HG02678 (cell line): Measurements from ENCODE around the gene GNGT2.

Experiments
- ATAC-seq: cut with Tn5 transposase; IDR thresholded peaks from one replicate; pipeline ENCODE4 v1.9.1; 2021; ENCODE audit warnings: mild to moderate bottlenecking, moderate library complexity; ENCODE audit not compliant: unreplicated experiment

The GNGT2 gene

DNA sequence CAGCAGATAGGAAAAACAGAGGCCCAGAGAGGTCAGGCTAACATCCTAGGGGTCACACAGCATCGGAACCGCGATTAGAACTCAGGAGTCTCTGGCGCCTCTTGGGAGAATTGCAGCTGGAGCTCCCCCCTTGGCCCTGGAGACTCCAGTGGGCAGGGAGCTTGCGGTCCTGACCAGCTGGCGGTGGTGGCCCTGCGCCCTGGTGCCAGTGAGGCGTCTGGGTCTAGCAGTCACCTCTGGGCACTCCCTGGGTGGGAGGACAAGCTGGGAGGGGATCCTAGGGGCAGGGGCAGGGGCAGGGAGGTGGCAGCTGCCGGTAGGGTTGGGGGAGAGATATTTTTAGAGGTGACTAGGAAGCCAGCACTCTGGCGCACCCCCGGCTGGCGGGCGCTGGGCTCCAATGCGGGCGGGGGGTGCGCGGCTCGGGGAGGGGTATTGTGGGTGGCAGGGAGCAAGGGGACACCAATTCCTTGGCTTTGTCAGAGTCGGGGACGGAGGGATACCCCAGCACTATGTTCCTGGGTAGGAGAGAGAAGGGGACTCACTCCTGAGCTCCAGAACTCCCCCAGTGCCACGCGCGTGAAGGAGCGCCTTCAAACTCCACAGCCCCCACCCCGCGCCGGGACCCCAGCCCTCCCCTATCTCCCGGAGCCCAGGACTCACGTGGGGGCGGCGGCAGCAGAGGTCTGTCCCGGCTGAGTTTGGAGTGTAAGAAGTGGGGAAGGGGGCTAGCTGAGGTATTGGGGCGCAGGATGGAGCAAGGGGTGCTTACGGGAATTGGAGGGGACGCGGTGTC, 19.6 kb upstream of the GNGT2 start:
- no peak for ATAC-seq

DNA sequence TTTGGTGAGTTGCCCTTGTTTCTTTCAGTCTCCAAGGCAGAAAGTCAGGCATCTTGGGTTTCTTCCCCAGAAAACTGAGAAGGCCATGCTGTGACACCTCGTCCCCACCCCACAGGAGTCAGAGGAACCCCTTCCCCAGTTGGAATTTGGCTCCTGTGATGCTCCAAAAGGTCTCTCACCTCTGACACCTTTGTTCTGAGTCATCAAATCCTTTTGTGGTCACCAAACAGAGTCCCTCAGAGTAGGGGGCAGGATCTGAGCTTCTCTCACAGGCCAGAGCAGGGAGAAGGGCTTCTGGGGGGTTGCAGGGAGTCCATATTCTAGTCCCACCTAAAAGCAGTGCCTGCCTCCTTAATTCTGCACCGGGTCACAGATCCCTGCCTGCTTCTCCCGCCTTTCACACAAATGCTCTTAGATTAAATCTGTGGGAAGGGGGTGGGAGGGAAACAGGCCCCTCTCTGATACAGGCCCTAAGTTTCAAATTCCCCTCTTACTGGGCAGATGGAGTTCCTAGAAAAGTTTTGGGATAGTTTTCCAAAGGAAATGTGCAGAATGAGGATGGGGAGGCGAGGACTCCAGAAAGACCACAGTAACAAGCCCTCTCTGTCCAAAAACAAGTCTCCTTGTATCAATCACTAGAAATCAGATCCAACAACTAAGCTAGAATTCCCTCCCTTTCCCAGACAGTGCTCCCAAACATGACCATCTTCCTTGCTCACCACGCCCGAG, 18.9 kb upstream of the GNGT2 start:
- no peak for ATAC-seq

DNA sequence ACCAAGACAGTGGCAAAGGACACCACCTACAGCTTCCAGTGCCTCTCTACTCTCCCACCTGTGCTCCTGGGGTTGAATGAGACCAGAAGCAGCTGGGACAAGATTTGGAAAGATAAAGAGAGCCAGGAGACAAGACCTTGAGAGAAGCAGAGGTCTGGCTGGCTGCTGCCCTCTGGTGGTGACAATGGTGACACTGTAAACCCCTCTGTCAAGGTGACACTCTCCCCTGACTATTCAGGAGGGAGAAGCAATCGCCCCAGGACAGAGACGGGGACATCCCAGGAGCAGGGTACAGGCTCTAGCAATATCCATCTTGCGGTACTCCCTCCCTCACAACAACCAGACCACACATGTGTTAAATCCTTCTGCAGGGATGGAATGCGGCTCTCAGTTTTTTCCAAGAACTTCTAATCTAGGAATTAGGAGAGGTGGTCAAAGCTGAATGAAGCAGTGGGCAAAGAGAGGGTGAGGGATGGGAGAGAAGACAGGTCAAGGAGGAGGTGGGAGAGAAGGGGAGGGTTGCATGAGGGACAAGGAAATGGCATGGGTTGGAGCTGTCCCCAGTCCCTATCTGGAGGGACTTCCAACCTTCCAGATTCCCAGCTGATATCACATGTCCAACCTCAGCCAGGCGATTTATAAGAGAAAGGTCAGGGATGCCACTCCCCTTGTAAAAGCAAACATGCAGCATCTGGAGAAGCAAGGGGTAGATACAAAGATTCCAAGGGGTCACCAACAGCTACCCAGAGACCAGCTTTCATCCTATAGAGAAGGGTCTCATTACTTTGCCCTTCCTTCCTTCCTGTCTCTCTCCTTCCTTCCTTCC, 17.3 kb upstream of the GNGT2 start:
- ATAC-seq: no peak

DNA sequence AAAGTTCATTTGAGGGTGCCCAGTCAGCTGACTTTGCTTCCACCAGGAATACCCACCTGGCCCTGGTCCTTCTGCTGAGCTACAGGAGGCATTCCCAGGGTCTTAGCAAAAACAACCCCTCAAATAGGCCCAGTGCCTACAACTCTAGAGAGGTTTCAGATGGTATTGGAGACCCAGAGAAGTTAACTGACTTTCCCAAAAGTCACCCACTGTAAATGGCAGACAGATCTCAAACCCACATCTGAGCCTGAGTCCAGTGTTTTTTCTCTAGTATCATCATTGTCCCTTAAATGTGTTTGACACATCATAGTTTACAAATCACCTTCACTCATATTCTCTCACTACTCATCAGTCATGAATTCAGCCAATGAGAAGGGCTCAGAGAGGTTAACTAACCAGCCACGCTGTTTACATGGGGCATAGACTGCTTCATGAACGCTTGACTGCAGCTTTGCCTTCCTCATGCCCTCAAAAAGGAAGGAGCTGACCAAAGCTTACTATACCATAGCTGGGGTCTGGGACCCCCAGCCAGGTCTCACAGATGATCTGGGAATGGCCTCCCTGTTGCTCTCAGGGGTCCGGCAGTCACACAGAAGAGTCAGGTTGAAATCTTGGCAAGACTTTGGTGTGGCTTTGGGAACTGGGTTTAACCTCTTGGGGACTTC, 16.5 kb upstream of the GNGT2 start:
- ATAC-seq: no peak

DNA sequence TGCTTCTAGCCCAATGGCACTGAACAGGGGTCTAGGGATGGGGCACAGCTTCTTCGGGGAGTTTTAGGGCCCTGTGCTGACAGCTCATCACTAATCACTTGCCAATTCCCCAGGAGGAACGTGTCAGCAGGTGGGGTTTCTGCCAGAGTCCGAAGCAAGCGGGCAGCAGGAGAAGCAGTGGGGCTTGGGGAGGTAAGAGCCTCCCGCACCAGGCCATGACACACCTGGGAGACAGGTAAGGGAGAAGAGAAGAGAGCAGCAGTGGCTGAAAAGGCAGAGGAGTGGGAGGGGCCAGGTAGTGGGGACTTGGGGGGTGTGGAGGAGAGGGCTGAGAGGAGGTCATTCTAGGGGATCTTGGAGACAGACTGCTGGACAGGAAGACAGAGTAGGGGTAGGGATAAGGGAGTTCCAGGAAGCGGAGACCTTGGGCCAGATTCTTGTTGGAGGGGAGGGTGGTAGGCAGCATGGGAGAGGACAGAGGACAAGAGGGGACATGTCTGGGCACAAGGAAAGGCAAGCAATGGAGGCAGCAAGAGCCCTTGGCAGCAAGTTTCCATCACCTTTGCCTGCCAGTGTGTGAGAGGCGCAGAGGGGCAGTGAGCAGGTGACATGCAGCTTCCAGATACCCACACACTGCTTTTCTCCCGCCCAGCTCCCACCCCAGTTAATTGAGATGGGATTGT, 15.3 kb upstream of the GNGT2 start:
- ATAC-seq: no peak

DNA sequence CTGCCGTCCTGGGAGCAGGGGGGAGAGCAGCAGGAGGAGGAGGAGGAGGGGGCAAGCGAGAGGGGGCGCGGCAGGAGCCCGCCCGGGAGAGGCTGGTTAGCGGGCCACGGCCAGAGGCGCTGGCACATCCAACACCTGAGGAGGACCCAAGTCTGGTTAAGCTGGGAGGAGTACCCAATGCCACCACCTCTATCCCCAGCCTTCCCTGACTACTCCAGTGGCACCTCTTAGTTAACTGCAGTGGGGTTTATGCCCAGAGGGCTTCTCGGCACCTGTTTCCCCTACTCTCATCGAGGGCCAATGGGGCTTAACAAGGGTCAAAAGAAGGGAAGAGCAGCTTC, 14.6 kb upstream of the GNGT2 start:
- ATAC-seq: no peak

DNA sequence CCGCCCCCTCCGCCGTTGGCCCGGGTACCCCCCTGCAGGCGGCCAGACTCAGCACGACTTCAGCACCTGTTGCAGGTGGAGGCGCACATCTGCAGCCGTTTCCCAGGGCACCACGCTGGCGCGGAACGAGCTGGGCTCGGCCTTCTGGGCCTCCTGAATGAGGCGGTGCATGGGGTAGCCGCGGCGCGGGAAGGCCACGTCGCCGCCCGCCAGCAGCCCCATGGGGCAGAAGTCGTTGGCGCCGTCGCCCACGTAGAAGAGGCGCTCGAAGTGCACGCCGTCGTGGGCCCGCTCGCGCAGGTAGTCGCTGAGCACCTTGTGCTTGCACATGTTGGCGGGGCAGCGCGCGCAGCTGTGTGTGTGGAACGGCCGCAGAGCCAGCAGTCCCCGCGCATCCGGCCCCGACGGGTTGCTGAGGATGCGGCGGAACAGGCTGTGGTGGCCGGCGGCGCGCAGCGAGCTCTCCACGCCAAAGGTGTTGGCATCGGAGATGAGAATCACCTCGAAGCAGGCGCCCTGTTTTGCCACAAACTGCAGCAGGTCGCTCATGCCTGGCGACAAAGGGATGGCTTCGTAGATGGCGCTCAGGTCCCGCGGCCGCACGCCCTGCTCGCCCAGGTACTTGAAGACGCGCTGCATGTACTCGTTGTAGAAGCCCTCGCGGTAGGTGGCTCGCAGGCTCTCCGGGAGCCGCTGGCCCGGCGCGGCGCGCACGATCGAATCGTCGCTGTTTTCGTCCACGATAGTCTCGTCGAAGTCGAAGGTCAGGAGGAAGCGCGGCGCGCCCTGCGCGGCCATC, 14.0 kb upstream of the GNGT2 start:
- ATAC-seq: no peak

DNA sequence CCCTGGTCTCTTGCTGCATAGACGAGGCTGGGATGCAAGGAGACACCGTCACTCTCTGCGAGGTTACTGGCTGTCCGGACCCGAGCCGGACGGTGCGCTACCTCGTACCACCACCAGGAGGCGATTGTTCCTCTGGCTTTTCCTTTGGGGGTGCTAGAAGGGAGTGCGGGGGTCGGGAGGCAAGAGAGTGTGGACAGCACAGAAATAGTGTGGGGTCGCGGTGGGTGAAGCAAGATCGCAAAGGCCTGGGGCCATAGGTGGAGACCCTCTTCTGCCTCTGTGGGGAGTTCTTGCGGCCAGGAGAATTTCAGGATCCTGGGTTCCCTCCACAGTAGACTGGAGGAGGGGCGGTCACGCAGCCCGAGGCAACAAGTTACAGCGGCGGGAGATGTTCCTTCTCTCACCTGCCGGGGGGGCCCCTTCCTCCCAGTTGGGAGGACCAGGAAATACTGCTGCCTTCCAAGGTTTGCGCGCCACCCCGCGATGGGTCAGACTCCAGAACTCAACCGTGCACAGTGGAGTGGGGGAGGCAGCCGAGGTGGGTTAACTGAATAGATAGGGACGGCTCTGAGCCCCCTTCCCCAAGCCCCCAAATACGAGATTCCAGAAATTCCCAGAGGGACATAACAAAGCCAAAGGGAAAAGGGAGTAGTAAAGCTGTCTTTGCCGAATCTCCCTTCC, 13.3 kb upstream of the GNGT2 start:
- ATAC-seq: no peak

DNA sequence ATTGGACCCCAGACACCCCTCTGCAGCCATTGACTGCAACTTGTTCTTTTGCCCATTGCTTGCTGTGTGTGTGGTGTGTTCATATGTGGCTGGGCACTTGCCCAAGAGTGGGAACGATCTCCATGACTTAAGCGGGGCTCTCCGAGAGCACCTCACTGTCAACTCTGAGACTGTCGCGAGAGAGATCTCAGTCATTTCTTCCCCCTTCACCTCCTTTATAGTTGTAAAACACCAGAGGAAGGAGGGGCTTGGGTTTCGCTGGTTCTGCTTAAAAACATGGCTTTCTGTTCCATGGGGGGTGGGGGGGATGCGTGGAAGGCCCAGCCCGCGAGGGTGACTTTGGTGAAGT, 12.8 kb upstream of the GNGT2 start:
- ATAC-seq: no peak

DNA sequence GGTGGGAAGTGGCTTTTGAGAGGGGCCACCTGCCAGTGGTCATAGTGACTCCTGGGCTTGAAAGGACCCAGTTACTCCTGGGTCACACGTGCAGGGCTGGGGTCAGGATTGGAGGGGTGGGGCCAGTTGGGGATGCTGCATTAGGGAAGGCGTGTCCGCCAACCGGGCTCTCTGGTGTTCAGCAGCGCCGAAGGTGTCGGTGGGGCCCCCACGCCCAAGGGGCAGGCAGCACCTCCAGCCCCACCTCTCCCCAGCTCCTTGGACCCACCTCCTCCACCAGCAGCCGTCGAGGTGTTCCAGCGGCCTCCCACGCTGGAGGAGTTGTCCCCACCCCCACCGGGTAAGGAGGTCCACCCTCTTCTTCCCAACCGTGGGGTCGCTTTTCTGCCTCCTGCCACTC, 9.6 kb upstream of the GNGT2 start:
- no peak for ATAC-seq

DNA sequence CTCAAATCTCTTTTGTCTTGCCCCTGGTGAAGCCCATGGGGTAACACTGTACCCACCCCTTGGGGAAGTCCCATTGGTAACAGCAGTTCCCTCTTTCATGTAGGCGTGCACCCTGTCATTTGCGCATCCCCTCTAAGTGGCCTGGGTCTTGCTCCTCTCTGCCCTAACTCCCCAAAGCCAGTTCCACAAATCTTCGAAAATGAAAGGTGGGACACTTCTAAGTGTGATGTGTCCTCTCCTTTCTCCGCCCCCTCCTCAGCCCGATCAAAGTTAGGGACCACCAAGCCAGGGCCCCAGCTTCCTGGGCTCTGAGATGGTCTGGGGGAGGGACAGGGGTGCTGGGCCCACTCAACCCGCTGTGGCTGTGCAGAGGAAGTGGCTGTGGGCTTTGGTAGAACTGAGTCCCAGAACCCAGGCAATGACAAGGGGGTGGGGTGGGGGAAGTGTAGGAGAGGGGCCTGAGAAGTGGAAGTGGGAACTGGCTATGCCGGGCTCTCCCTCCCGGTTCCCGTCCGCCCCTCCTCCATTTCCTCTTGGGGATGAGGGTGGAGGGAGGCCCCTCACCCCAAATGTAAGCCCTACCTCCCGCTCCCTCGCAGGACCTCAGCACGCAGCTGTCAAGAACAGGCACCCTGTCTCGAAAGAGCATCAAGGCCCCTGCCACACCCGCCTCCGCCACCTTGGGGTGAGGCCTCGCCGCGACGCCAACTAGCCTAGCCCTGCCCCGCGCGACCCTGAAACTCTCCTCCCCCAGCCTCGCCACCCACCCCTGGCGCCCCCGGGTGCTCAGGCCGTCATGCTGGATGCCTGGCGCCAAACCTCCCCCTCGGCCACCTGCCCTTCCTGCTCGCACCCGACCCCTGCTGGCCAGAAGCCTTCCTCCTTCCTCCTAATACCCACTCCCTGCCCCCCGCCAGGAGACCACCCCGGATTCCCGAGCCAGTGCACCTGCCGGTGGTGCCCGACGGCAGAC, 8.9 kb upstream of the GNGT2 start:
- no peak for ATAC-seq

DNA sequence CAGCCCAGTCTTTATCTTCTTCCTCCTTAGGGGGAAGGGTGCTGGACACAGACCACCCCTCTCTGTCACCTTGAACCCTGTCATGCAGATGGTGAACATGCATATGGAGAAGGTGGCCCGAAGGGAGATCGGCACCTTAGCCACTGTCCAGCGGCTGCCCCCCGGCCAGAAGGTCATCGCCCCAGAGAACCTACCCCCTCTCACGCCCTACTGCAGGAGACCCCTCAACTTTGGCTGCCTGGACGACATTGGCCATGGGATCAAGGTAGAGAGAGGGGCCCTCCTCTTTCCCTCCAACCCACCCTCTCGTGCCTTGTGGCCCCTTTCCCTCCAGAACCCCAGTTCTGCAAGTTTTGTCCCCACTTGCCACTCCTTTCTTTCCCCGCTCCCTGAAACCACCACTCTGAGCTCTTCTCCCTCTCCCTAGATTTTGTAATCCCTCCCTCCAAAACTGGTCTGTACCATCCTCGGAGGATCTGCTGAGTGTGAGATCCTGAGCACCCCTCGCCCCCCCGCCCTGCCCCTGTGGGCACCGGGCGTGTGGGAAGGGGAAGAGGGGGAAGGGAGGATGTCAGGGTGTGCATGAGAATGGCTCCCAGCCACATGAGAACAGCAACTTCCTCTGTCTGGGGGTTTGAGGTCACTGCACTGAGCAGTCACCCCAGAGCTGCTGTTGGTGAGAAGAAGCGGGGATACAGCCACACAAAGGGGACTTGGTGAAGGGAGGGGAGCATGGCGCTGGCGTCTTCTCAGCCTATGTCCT, 7.5 kb upstream of the GNGT2 start:
- ATAC-seq: peak; percentile 47

DNA sequence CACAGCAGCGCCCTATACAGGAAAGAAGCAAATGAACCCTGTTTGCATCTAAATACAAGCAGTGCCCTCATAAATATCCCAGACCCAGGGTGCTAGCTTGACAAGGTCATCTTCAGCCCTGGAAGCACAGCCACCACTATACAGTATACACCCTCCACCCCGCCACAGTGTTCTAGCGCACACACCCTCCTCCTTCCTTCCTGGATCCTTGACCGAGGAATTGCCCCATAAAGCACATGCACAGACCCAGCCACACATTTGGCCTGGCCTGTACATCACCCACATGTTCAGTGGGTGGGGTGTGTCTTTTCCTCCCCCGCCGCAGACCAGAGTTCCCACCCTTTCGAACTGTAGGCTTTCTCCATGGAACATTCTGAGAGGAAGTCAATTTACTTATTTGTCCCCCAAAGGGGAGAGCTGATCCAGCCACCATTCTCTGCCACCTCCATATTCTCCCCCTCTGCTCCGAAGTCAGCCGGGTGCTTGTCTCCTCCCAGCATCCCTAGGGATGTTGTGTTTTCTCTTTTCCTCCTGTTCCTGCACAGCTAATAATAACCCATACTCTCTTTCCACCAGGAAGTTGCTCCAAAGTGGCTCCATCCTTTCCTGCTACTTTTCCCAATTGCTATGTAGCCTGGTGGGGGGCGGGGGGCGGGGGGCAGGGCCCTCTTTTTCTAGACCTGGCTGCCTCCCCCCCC, 6.7 kb upstream of the GNGT2 start:
- ATAC-seq: no peak

DNA sequence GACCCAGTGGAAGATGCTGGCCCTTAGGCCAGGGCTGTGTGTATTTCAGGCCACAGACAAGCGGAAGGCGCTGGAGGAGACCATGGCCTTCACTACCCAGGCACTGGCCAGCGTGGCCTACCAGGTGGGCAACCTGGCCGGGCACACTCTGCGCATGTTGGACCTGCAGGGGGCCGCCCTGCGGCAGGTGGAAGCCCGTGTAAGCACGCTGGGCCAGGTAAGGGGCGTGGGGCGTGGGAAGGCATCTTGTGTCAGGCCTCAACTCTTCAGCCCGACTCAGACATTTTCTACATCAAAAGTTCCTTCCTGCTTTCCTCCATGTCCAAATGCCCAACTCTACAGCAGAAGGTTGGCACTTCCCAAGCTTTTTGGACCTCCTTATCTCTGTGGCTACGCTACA, 6.1 kb upstream of the GNGT2 start:
- no peak for ATAC-seq

DNA sequence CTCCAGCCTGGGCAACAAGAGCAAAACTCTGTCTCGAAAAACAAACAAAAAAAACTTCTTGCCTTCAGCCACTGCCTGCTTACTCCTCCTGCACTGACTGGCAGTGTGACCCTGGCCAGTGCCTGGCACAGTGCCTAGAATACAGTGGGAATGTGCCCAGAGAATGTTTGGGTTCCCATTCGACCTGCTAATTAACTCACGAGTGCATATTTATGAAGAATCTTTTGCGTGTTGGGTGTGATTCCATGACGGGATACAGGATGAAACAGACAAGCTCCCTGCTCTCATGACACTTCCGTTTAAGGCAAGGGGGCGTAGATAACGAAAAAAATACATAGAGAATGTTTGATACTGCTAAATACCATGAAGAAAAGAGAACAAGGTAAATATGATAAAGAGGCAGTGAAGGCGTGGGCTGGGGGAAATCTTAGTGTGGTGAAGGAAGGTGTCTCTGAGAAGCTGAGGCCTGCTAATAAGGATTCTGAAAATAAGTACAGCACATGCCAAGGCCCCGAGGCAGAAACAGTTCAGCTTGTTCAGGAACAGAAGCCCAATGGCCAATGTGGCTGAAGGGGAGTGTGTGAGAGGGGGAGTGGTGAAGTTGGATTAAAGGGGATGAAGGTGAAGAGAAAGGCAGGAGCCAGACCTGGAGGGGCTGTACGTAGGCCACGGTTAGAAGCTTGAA, 4.4 kb upstream of the GNGT2 start:
- no peak for ATAC-seq

DNA sequence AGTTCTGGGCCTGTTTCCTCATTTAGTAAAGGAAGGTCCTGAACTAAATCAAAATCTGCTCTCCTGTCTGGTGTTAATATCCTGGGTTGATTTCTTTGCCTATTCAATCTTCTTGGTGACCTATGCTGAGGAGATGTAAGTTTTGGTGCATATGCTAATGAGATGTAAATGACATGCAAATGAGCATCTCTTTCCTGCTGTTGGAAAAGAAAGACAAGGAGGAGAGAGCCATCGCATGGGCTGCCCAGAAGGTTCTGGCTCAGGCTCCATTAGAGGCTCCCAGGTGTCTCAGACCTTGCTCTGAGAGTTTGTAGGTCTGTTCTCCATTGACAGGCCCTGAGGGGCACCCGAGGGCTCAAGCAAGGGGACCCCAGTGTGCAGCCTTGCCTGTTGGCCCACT, 3.5 kb upstream of the GNGT2 start:
- ATAC-seq: no peak
